T-helper 2 cell treated with Interferon-gamma antibody and Interleukin-4, amounts not matched to agents 100 ng/mL and 5 ng/mL, for 36 hours (primary cell): ENCODE measurements around the gene COL1A1. TPM values are rescaled to one million over a fixed set of nuclear protein-coding genes. Genes with fewer than 3 reads are reported as not detected.

Experiments
- intact Hi-C: fragments of 100-400 bp; cut with micrococcal nuclease; formaldehyde crosslinking; loops from one replicate; pipeline ENCODE4 v1.15.1; 2023
- total RNA-seq: library from RNA; stranded (reverse); gene quantifications from 2 replicates; pipeline ENCODE4 v1.2.3, GENCODE V29; 2022

Gene COL1A1
- total RNA-seq, 1 donor from 2014 or later: 1.5 TPM

DNA sequence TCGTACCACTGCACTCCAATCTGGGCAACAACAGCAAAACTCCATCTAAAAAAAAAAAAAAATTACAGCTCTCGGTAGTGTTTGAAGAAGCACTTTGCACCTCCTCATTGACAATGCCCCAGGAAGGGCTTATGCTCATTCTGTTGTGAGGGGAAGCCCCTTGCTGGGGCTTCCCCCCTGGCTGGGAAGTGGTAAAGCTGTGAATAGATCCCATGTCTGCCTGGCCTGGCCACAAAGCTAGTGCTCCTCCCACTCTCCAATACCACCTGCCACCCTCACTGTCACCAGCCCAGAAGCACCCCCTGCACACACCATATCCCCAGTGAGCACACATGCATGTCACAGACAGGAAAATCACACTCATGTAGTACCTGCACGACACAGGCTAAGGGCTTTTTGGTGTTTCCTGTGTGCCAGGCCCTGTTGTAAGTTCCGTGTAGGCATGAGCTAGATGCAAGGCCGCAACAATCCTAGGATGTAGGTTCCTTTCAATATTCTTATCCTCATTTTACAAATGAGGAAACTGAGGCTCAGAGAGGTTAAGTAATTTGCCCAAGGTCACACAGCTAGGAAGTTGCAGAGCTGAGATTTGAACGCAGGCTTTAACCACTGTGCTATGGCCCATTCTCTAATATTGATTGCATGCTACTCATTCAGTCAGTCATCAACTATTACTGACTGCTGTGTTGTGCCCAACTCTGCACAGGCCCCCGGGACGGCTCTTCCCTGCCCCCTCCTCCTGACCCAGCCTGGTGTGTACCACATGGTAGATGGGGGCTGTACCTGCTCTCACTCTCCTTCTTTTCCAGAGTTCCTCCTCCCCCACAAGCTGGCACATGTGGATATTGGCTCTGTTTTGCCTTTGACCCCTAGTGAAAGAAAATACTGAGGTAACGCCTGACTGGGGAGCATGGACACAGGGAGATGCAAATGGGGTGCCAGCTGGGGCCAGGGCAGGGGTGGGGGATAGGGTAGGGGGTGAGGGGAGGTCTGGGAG is 11.9 kb upstream of the COL1A1 start:
- intact Hi-C loops: no loop called here

GRCh38 chr17:50212121-50212843 is 10.9 kb upstream of the COL1A1 start:
- intact Hi-C loops: no loop called here

- intact Hi-C loops: no loop called here
Observed at GRCh38 chr17:50211249-50212120, 10.1 kb upstream of the COL1A1 start.

GRCh38 chr17:50210240-50211225 is 9.1 kb upstream of the COL1A1 start:
- intact Hi-C loops: no loop called here

GRCh38 chr17:50209472-50210239 is 8.2 kb upstream of the COL1A1 start:
- intact Hi-C loops: no loop called here

DNA sequence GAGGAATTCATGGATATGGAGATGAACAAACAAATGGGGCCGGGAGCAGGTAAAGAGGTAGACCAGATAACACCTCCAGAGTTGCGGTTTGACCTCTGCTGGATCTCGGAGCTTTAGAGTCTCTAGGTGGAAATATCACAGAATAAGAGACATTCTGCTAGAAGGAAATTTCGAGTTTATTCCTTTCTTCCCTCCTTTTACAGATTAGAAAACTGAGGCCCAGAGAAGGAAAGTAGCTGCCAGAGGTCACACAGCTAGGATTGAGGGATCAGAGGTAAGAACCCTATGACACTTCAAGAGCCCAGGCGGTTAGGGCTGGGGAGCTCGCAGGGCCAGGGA is 7.7 kb upstream of the COL1A1 start:
- intact Hi-C loops: no loop called here

- intact Hi-C loops: no loop called here
Observed at GRCh38 chr17:50208611-50209061, 7.2 kb upstream of the COL1A1 start.

- intact Hi-C loops: no loop called here
Observed at GRCh38 chr17:50207792-50208567, 6.5 kb upstream of the COL1A1 start.

- intact Hi-C loops: no loop called here
Observed at GRCh38 chr17:50207315-50207714, 5.9 kb upstream of the COL1A1 start.

DNA sequence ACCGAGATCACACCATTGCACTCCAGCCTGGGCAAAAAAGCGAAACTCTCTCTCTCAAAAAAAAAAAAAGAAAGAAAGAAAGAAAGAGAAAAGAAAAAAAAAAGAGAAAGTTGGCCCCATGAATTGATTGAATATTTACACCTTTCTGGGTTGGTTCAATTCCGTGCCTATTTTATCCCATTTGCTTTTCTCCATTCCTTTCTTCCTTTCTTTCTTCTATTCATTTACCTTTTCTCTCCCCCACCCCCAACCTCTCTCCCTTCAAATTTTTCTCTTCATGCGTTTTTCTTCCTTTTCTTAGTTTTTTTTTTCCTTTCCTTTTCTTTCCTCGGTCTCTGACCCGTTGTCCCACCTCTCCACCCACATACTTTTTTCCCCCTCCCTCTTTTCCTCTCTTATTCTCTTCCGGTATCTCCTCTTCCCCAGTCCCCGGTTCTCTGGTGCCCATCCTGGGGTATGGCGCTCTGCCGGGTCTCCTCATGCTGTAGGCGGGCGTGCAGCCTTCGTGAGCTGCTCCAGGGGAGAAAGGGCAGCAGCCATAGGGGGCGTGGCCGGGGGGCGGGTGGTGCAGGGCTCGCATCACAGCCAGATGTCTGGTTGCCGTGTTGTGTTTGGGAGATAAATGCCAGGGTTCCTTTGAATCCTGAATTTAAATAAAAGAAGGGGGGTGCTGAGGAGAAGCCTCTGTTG is 5.3 kb upstream of the COL1A1 start:
- intact Hi-C loops: no loop called here

- intact Hi-C loops: no loop called here
Observed at GRCh38 chr17:50205963-50206505, 4.6 kb upstream of the COL1A1 start.

DNA sequence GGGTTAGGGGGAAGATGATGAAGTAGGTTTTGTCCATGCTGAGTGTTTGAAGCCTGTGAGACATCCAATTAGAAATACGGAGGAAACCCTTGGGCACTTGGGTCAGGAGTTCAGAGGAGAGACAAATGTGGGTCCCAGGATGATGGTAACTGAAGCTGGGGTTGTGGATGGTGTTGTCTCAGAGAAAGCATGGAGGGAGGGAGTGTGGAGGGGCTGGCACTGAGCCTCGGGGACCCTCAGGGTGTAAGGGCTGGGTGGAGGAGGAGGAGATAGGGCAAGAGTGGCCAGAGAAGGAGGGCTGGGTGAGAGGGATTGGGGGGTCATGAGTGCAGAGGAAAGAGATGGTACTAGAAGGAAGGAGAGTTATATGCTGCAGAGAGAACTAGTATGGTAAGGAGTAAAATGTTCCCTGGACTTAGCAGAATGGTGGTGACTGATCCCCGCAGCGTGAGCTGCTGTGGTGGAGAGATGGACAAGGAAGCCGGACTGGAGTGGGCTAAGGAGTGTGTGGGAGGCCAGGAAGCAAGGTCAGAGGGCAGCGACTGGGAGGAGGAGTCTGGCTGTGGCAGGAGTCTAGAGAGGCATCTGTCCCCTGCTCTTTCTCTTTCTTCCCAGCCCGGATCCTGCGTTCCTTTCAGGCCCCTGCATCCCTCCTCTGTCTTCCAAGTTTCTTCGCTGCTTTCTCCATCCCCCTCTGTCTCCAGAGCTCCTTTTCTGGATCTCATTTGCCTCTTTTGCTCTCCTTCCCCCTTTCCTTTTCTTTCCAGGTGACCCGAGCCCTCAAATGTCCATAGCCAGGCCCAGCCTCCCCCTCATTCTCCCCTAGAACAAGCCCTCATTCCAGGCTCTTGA is 3.9 kb upstream of the COL1A1 start:
- intact Hi-C loops: no loop called here

DNA sequence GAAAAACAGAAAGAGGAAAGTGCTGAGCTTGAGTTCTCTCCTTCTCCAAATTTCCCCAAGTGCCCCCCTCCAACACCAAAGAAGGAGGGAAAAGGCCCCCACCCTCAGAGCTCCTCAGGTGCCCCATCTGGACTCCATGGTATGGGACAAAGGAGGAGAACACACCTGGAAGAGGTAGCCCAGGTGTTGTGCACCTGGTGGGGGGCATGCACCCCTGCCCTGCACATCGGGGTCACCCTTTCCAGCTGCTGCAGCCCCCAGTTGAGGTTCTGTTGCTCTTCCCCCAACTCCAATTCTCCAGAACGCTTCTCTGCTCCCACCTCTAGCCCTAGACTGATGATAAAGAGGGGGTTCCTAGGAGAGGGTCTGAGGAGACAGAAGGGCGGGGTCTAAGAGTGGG is 3.0 kb upstream of the COL1A1 start:
- intact Hi-C loops: loop anchor here (5.0 kb wide), 1 partner anchor 143 kb away; the partner anchor contains the start of gene XYLT2

DNA sequence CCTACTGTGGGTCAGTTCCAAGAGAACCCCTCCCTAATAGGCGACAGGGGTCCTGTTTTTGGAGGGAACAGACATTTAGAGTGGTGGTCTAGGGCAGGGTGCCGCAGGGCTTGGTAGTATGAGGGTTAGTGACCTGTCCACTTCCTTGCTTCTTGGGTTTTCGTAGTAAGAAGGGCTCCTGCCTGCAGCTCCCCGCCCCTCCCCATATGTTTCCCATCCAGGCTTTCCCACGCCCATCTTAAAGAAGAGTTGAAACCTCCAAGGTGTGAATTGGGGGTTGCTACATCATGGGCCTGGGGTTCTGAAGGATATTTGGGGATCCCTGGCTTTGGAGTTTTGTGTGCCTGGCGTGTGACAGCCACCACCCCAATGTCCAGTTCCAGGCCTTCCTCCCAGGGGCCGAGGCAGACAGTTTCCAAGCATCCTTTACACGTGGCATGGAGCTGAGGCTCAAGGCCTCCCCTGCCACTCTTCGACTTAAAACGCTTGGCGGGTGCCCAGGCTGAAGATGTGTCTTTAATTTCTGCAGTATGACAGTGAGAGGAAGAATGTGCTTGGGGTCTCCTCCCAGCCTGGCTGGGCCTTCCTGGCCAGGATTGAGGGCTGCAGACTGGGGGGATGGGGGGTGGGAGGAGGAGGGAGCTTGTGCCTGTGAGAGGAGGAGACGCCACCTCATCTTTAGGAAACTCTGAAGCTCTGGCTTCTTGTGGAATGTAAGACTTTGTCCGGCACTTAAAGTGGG is 2.3 kb upstream of the COL1A1 start:
- intact Hi-C loops: loop anchor here (5.0 kb wide), 1 partner anchor 144 kb away; the partner anchor contains the start of gene XYLT2

DNA sequence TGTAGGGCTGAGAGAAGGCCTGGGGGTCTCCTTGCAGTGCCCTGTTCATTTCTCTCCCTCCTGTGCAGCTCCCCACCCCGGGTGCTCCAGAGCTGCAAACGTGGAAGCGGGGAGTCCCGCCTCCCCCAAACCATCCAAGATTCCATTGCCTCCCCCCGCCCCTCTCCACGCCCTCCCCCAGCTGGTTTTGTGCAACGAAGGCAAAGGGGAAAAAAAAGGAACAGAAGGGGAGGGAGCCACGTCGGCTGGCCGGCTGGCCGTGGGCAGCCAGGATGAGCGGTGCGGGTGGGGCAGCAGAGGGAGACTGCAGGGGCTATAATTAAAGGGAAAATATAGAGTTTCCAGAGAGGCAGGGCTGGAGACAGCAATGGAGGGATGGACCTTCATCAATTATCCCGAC is 1.7 kb upstream of the COL1A1 start:
- intact Hi-C loops: loop anchor here (5.0 kb wide), 1 partner anchor 144 kb away; the partner anchor contains the start of gene XYLT2
